Gastroesophageal sphincter (tissue), 4 donors: Measurements from ENCODE around the gene DNAJC10. TPM values are rescaled to one million over a fixed set of nuclear protein-coding genes. Genes with fewer than 3 reads are reported as not detected.

Experiments
- ATAC-seq: fragments of 150-250 bp; one replicate; pipeline ENCODE4 v1.9.1; 2016; ENCODE audit warnings: mild to moderate bottlenecking, moderate library complexity
- H3K27ac ChIP-seq, 4 donors: fragments of 200-600 bp; sonication (generic) in 3 of 4; 1 replicate in 3 of 4; 2 replicates in 1 of 4; pipeline ENCODE4 v1.5.1; 2016 to 2019
- H3K27me3 ChIP-seq: fragments of 200-600 bp; sonication (generic); one replicate; pipeline ENCODE4 v1.5.1; 2019
- H3K36me3 ChIP-seq, 2 donors: fragments of 200-600 bp; sonication (generic); one replicate each; pipeline ENCODE4 v1.5.1; 2019; ENCODE audit warnings: control low read depth in 1 of 2
- H3K4me1 ChIP-seq, 3 donors: fragments of 200-600 bp; sonication (generic); 1 replicate in 2 of 3; 2 replicates in 1 of 3; pipeline ENCODE4 v1.5.1; 2016 to 2019; ENCODE audit warnings: control low read depth in 2 of 3
- H3K4me3 ChIP-seq, 2 donors: fragments of 200-600 bp; sonication (generic); one replicate each; pipeline ENCODE4 v1.5.1; 2019; ENCODE audit warnings: mild to moderate bottlenecking in 1 of 2, moderate library complexity in 1 of 2
- H3K9me3 ChIP-seq, 3 donors: fragments of 200-600 bp; sonication (generic); one replicate each; pipeline ENCODE4 v1.5.1; 2017 to 2019; ENCODE audit warnings: control low read depth in 2 of 3
- CTCF ChIP-seq, 4 experiments: fragments of 200-600 bp in 2 of 4; fragments of 450-650 bp in 2 of 4; sonication (generic) in 1 of 4; IDR thresholded peaks; one replicate each; pipeline ENCODE4 v1.5.1; 2017 to 2019; ENCODE audit warnings: antibody characterized with exemption in 4 of 4, mild to moderate bottlenecking in 2 of 4, moderate library complexity in 2 of 4
- EP300 ChIP-seq: sonication (generic); formaldehyde crosslinking; IDR thresholded peaks from one replicate; pipeline ENCODE4 v1.6.1; 2017; ENCODE audit warnings: antibody characterized with exemption, mild to moderate bottlenecking
- POLR2A ChIP-seq, 2 donors: fragments of 450-650 bp; IDR thresholded peaks; one replicate each; pipeline ENCODE4 v1.6.1; 2017; ENCODE audit warnings: antibody characterized with exemption in 2 of 2, mild to moderate bottlenecking in 2 of 2, moderate library complexity in 1 of 2
- POLR2AphosphoS5 ChIP-seq: sonication (generic); formaldehyde crosslinking; IDR thresholded peaks from one replicate; pipeline ENCODE4 v1.6.1; 2017; ENCODE audit warnings: antibody characterized with exemption
- WGBS, 2 donors: methylation state at CpG; one replicate each; pipeline ENCODE4 v1.1.5; 2018; ENCODE audit warnings: low coverage in 1 of 2; 5-methylcytosine and 5-hydroxymethylcytosine counted together
- total RNA-seq, 4 donors: library from RNA; depleted of rRNA; stranded (reverse); fragments of >200 nt; gene quantifications; one replicate each; pipeline ENCODE4 v1.1.0, GENCODE V29; 2016

The DNAJC10 gene
- total RNA-seq, 4 donors from 2014 or later: 46.1 to 77.2 (median 54.0) TPM

DNA sequence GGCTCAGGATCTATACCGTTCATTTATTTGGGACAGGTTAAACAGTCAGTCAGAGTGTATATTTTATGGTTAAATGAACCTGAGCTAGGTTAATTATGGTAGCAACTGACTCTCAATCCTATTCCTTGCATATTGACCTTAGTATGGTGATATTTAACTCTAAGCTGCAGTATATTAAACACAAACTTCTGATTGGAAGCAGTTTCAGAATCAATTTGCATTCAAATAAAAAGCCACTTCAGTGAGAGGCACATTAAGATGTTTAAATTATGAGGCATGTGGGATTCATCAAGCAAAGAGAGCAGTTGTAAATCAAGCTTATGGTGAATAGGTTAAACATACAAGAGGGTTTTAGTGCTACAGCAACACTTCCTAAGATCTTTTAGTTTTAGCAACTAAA is 110.0 kb downstream of the DNAJC10 start:
- no peak for ATAC-seq
- 17 to 20% methylated on average over 1 of the region's 1 CpG for WGBS, 2 donors
- TF ChIP-seq POLR2A (IDR thresholded peaks at IDR 0.05) (no peak), POLR2AphosphoS5 (no peak), EP300 (no peak), CTCF (IDR thresholded peaks at IDR 0.05) (no peak)

GRCh38 chr2:182826496-182826895 is 110.4 kb downstream of the DNAJC10 start:
- Histone ChIP-seq H3K4me3 (no peak overlapping the region), H3K9me3 (no peaks in the 10 kb centered on the region), H3K36me3 (no peaks in the 10 kb centered on the region), H3K27me3 (no peaks in the 10 kb centered on the region), H3K27ac (peak overlapping the region in 3 of 4 donors; percentile 42 to 65 (median 62)), H3K4me1 (peaks cover 0 to 48% (median 7%) of the 10 kb centered on the region in 3 donors)
- no peak for ATAC-seq
- TF ChIP-seq POLR2AphosphoS5 (no peak), EP300 (no peak)
- WGBS, 2 donors: 72 to 84% methylated on average over 3 of the region's 3 CpGs

More for the DNA sequence above, 110.0 kb downstream of the DNAJC10 start:
- Histone ChIP-seq H3K36me3 (no peaks in the 10 kb centered on the region), H3K27me3 (no peaks in the 10 kb centered on the region), H3K27ac (peak overlapping the region in 1 of 4 donors; percentile 62), H3K4me1 (peaks cover 0 to 53% (median 7%) of the 10 kb centered on the region in 3 donors), H3K9me3 (no peaks in the 10 kb centered on the region), H3K4me3 (no peak overlapping the region)

- no peak for TF ChIP-seq POLR2A (IDR thresholded peaks at IDR 0.05)
- H3K27ac ChIP-seq: peak overlapping the region in 3 of 4 donors; percentile 42 to 65 (median 62)
Measured at GRCh38 chr2:182827182-182827879, 111.3 kb downstream of the DNAJC10 start.

DNA sequence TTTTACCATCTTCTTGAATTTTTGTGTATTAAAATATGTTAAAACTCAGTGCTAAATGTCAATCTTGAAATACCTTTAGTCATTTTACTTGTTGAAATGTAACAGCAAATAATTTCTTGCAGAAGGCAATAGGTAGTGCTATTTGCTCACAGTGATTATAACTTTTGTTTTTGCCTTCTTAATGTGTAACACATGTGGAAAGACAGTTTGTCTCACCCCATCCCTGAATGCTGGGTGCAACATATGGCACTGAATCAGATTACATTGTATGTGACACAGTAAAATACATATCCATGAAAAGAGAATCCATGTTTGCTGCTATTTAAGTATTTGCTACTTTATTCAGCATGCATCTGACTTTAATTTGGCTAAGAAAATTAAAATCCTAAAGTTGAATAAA is 115.0 kb downstream of the DNAJC10 start:
- Histone ChIP-seq H3K36me3 (no peaks in the 10 kb centered on the region), H3K9me3 (no peaks in the 10 kb centered on the region), H3K4me3 (no peak overlapping the region), H3K27ac (no peak overlapping the region), H3K4me1 (peaks cover 0 to 26% (median 5%) of the 10 kb centered on the region in 3 donors), H3K27me3 (no peaks in the 10 kb centered on the region)
- ATAC-seq: no peak
- TF ChIP-seq POLR2AphosphoS5 (no peak), CTCF (IDR thresholded peaks at IDR 0.05) (no peak), EP300 (no peak), POLR2A (IDR thresholded peaks at IDR 0.05) (no peak)

More at GRCh38 chr2:182827182-182827879, 111.3 kb downstream of the DNAJC10 start:
- Histone ChIP-seq H3K27me3 (no peaks in the 10 kb centered on the region), H3K4me3 (no peak overlapping the region), H3K36me3 (no peaks in the 10 kb centered on the region), H3K4me1 (peaks cover 0 to 45% (median 7%) of the 10 kb centered on the region in 3 donors), H3K9me3 (no peaks in the 10 kb centered on the region)
- no peak for ATAC-seq
- whole genome bisulfite sequencing, 2 donors: 5 to 30% methylated on average over 2 of the region's 2 CpGs

DNA sequence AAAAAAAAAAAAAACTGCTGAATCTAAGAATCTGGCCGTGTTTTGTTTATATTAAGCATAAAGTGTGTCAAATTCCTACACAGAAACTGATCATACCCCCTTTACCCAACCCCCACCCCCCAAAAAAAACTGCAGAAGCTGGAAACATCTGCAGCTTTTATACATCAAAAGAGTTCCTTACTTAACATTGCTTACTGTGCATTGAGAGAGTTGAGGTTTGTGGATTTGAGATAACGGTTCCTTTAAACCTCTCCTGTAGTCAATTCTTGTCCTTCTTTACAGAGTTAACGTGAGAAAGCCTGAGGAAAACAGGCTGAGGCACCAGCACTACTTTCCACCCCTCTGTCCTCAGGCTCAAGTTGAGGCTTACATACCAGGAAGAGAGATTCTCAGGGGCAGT is 115.9 kb downstream of the DNAJC10 start:
- ATAC-seq: no peak
- no peak for TF ChIP-seq CTCF (IDR thresholded peaks at IDR 0.05)
- TF ChIP-seq POLR2A (IDR thresholded peaks at IDR 0.05): no peak
- TF ChIP-seq EP300: no peak
- no peak for TF ChIP-seq POLR2AphosphoS5
- H3K27ac ChIP-seq: no peak overlapping the region
- H3K4me1 ChIP-seq: peaks cover 0 to 25% (median 5%) of the 10 kb centered on the region in 3 donors
- H3K27me3 ChIP-seq: no peaks in the 10 kb centered on the region
- no peaks in the 10 kb centered on the region for H3K9me3 ChIP-seq
- no peak overlapping the region for H3K4me3 ChIP-seq
- no peaks in the 10 kb centered on the region for H3K36me3 ChIP-seq
- WGBS, 2 donors: 16 to 52% methylated on average over 1 to 3 of the region's 3 CpGs
